Thyroid gland (tissue), 4 donors: ENCODE results near the gene LPCAT4.
"Not testable (repeated sequence)": the region's sequence is repeated elsewhere in the genome, so short reads cannot be mapped to it uniquely, and the experiment has no call there.

ENCODE experiments used
- POLR2A ChIP-seq, 2 donors: fragments of 450-650 bp; IDR thresholded peaks; one replicate each; pipeline ENCODE4 v1.6.1; 2017; ENCODE audit warnings: antibody characterized with exemption in 2 of 2, mild to moderate bottlenecking in 2 of 2, moderate library complexity in 1 of 2
- TF ChIP-seq, protein P1 (sequence below), 6 experiments: fragments of 200-600 bp in 3 of 6; fragments of 450-650 bp in 3 of 6; sonication (generic) in 3 of 6; IDR thresholded peaks; one replicate each; pipeline ENCODE4 v1.5.1; 2016 to 2019; ENCODE audit warnings: antibody characterized with exemption in 6 of 6, mild to moderate bottlenecking in 2 of 6, inconsistent platforms in 1 of 6, moderate library complexity in 1 of 6

DNA sequence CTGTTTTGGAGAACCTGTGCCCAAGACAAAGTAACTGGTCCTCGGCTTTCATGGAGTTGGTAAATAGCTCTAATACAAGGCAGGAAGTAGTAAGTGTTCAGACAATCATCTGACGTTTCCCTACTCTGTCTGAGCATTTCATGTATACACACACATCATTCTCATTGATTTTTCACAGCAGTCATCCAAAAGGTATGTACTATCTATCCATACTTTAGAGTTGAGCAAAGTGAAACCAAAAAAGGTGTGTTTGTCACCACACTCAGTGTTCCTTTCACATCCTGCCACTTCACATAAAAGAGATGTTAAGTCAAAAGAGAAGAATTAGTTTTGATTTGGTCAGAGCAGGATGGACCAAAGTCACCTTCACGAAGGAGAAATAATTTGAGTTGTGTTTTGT lies 36.9 kb upstream of the LPCAT4 start:
- TF ChIP-seq, protein P1, sequence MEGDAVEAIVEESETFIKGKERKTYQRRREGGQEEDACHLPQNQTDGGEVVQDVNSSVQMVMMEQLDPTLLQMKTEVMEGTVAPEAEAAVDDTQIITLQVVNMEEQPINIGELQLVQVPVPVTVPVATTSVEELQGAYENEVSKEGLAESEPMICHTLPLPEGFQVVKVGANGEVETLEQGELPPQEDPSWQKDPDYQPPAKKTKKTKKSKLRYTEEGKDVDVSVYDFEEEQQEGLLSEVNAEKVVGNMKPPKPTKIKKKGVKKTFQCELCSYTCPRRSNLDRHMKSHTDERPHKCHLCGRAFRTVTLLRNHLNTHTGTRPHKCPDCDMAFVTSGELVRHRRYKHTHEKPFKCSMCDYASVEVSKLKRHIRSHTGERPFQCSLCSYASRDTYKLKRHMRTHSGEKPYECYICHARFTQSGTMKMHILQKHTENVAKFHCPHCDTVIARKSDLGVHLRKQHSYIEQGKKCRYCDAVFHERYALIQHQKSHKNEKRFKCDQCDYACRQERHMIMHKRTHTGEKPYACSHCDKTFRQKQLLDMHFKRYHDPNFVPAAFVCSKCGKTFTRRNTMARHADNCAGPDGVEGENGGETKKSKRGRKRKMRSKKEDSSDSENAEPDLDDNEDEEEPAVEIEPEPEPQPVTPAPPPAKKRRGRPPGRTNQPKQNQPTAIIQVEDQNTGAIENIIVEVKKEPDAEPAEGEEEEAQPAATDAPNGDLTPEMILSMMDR (IDR thresholded peaks at IDR 0.05) = not testable (repeated sequence)
- TF ChIP-seq POLR2A (IDR thresholded peaks at IDR 0.05) = not testable (repeated sequence)
